ENCODE measurements around the gene ESPNL. TPM values are rescaled to one million over a fixed set of nuclear protein-coding genes. Genes with fewer than 3 reads are reported as not detected.

The ESPNL gene
- total RNA-seq, 1 experiment from 2014 or later, result 0.85 TPM

- Histone ChIP-seq H3K4me1 (ENCODE audit: control insufficient read depth, insufficient read depth, low read length) (peaks cover 16% of the 10 kb centered on the region), H3K27ac (ENCODE audit: low read length) (no peak overlapping the region), H3K4me3 (ENCODE audit: low read depth in 2 of 2, low read length in 2 of 2) (no peak overlapping the region), H3K9me3 (ENCODE audit: control insufficient read depth, insufficient read depth, low read depth, low read length) (no peaks in the 10 kb centered on the region), H3K27me3 (ENCODE audit: control insufficient read depth, insufficient read depth, low read length) (no peaks in the 10 kb centered on the region), H3K36me3 (ENCODE audit: control insufficient read depth, insufficient read depth, low read length) (no peaks in the 10 kb centered on the region)
- ATAC-seq, result no peak
- intact Hi-C loops (cut with micrococcal nuclease; ENCODE audit: unreplicated experiment) (no loop called here), in situ Hi-C loops (cut with HindIII; ENCODE audit: low pct_unique_long_range_greater_than_20kb, low sequenced_read_pairs) (no loop called here)
- no peak for DNase-seq (ENCODE audit: low read depth, low spot score)
- TF ChIP-seq SIN3A (IDR thresholded peaks at IDR 0.05; ENCODE audit: borderline replicate concordance, insufficient read depth, low read depth, low read length) (no peak), TCF7L2 (IDR thresholded peaks at IDR 0.05; ENCODE audit: low read depth, low read length) (no peak), POLR2AphosphoS5 (IDR thresholded peaks at IDR 0.05; ENCODE audit: low read depth, low read length) (no peak), CTCF (IDR thresholded peaks at IDR 0.05) (no peak)
- TF ChIP-seq, protein P1, sequence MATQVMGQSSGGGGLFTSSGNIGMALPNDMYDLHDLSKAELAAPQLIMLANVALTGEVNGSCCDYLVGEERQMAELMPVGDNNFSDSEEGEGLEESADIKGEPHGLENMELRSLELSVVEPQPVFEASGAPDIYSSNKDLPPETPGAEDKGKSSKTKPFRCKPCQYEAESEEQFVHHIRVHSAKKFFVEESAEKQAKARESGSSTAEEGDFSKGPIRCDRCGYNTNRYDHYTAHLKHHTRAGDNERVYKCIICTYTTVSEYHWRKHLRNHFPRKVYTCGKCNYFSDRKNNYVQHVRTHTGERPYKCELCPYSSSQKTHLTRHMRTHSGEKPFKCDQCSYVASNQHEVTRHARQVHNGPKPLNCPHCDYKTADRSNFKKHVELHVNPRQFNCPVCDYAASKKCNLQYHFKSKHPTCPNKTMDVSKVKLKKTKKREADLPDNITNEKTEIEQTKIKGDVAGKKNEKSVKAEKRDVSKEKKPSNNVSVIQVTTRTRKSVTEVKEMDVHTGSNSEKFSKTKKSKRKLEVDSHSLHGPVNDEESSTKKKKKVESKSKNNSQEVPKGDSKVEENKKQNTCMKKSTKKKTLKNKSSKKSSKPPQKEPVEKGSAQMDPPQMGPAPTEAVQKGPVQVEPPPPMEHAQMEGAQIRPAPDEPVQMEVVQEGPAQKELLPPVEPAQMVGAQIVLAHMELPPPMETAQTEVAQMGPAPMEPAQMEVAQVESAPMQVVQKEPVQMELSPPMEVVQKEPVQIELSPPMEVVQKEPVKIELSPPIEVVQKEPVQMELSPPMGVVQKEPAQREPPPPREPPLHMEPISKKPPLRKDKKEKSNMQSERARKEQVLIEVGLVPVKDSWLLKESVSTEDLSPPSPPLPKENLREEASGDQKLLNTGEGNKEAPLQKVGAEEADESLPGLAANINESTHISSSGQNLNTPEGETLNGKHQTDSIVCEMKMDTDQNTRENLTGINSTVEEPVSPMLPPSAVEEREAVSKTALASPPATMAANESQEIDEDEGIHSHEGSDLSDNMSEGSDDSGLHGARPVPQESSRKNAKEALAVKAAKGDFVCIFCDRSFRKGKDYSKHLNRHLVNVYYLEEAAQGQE (IDR thresholded peaks at IDR 0.05; ENCODE audit: insufficient read depth in 1 of 2, low read depth in 2 of 2, low read length in 1 of 2), result no peak
- BruUV-seq (replicated peaks), result no TSS peak
- ChIA-PET CTCF (interaction anchor here (1.6 kb wide), 1 partner anchor 9 kb away, joined by 6 read pairs; no protein-coding TSS in a partner anchor), POLR2A (interaction anchor here (0.6 kb wide), 1 partner anchor 231 kb away, joined by 7 read pairs; no protein-coding TSS in a partner anchor)
Observed at GRCh38 chr2:238136820-238137537, 36.8 kb downstream of the ESPNL start.

GRCh38 chr2:238137885-238138284 is 37.7 kb downstream of the ESPNL start:
- TF ChIP-seq TCF7L2 (IDR thresholded peaks at IDR 0.05; ENCODE audit: low read depth, low read length) (no peak), POLR2AphosphoS5 (IDR thresholded peaks at IDR 0.05; ENCODE audit: low read depth, low read length) (no peak), SIN3A (IDR thresholded peaks at IDR 0.05; ENCODE audit: borderline replicate concordance, insufficient read depth, low read depth, low read length) (no peak), CTCF (IDR thresholded peaks at IDR 0.05) (no peak)
- TF ChIP-seq, protein P1 (IDR thresholded peaks at IDR 0.05; ENCODE audit: insufficient read depth in 1 of 2, low read depth in 2 of 2, low read length in 1 of 2), result no peak
- Histone ChIP-seq H3K27ac (ENCODE audit: low read length) (no peak overlapping the region), H3K4me1 (ENCODE audit: control insufficient read depth, insufficient read depth, low read length) (peaks cover 25% of the 10 kb centered on the region), H3K36me3 (ENCODE audit: control insufficient read depth, insufficient read depth, low read length) (no peaks in the 10 kb centered on the region), H3K9me3 (ENCODE audit: control insufficient read depth, insufficient read depth, low read depth, low read length) (no peaks in the 10 kb centered on the region), H3K27me3 (ENCODE audit: control insufficient read depth, insufficient read depth, low read length) (no peaks in the 10 kb centered on the region), H3K4me3 (ENCODE audit: low read depth in 2 of 2, low read length in 2 of 2) (no peak overlapping the region)
- in situ Hi-C loops (cut with HindIII; ENCODE audit: low pct_unique_long_range_greater_than_20kb, low sequenced_read_pairs), result no loop called here
- ChIA-PET POLR2A (interaction anchor here (0.6 kb wide), 1 partner anchor 232 kb away, joined by 7 read pairs; no protein-coding TSS in a partner anchor), CTCF (interaction anchor here (0.6 to 1.6 kb wide), 2 partner anchors 10 to 36 kb away, joined by 6 to 7 read pairs; no protein-coding TSS in a partner anchor)
- BruUV-seq (replicated peaks), result no TSS peak
- DNase-seq (ENCODE audit: low read depth, low spot score) (no peak), ATAC-seq (no peak)
- intact Hi-C loops (cut with micrococcal nuclease; ENCODE audit: unreplicated experiment), result no loop called here

All from Panc1 (cell line).